ENCODE measurements around the gene RBP2. TPM values are rescaled to one million over a fixed set of nuclear protein-coding genes. Genes with fewer than 3 reads are reported as not detected.

Gene RBP2
- total RNA-seq, 4 donors from 2014 or later: not detected

DNA sequence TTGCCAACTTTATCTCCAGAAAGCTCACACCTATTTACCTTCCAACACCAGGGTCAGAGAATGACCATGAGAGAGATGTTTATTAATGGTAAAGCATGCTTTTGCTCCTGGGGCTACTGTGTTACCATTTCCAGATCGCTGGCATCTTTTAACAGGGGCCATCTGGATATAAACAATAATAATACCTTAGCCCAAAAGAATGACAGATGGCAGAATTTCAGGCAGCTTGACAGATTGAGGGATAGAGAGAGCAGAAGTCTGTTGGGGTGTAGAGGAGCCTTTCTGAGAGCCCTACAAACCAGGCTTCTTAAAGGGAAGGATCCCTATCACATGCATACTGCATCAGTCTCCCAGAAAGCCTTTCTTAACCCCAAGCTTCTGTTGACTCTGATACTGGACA lies 45.5 kb upstream of the RBP2 start:
- 33 to 45% methylated on average over 1 of the region's 1 CpG for WGBS, 2 donors (ENCODE audit: low coverage in 1 of 2)
- no peaks in the 10 kb centered on the region for H3K4me1 ChIP-seq
- no peak for ATAC-seq
- H3K27me3 ChIP-seq: no peaks in the 10 kb centered on the region
- H3K27ac ChIP-seq: no peak overlapping the region
- TF ChIP-seq, protein P1, sequence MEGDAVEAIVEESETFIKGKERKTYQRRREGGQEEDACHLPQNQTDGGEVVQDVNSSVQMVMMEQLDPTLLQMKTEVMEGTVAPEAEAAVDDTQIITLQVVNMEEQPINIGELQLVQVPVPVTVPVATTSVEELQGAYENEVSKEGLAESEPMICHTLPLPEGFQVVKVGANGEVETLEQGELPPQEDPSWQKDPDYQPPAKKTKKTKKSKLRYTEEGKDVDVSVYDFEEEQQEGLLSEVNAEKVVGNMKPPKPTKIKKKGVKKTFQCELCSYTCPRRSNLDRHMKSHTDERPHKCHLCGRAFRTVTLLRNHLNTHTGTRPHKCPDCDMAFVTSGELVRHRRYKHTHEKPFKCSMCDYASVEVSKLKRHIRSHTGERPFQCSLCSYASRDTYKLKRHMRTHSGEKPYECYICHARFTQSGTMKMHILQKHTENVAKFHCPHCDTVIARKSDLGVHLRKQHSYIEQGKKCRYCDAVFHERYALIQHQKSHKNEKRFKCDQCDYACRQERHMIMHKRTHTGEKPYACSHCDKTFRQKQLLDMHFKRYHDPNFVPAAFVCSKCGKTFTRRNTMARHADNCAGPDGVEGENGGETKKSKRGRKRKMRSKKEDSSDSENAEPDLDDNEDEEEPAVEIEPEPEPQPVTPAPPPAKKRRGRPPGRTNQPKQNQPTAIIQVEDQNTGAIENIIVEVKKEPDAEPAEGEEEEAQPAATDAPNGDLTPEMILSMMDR (IDR thresholded peaks at IDR 0.05): no peak
- TF ChIP-seq POLR2AphosphoS5 (IDR thresholded peaks at IDR 0.05): no peak
- no peak for TF ChIP-seq POLR2A (IDR thresholded peaks at IDR 0.05)
- TF ChIP-seq EP300 (IDR thresholded peaks at IDR 0.05): no peak
- no peaks in the 10 kb centered on the region for H3K9me3 ChIP-seq
- H3K36me3 ChIP-seq: peaks cover 0 to 28% of the 10 kb centered on the region in 2 donors
- H3K4me3 ChIP-seq: no peak overlapping the region

- H3K27me3 ChIP-seq: no peaks in the 10 kb centered on the region
- peaks cover 0 to 25% of the 10 kb centered on the region in 2 donors for H3K36me3 ChIP-seq
- TF ChIP-seq, protein P1 (IDR thresholded peaks at IDR 0.05): no peak
- H3K4me3 ChIP-seq: no peak overlapping the region
- no peak for ATAC-seq
- H3K9me3 ChIP-seq: no peaks in the 10 kb centered on the region
- H3K4me1 ChIP-seq: no peaks in the 10 kb centered on the region
- H3K27ac ChIP-seq: no peak overlapping the region
- WGBS, 2 donors (ENCODE audit: low coverage in 1 of 2): 87 to 93% methylated on average over 2 to 3 of the region's 3 CpGs
Measured at GRCh38 chr3:139521144-139521543, 44.8 kb upstream of the RBP2 start.

DNA sequence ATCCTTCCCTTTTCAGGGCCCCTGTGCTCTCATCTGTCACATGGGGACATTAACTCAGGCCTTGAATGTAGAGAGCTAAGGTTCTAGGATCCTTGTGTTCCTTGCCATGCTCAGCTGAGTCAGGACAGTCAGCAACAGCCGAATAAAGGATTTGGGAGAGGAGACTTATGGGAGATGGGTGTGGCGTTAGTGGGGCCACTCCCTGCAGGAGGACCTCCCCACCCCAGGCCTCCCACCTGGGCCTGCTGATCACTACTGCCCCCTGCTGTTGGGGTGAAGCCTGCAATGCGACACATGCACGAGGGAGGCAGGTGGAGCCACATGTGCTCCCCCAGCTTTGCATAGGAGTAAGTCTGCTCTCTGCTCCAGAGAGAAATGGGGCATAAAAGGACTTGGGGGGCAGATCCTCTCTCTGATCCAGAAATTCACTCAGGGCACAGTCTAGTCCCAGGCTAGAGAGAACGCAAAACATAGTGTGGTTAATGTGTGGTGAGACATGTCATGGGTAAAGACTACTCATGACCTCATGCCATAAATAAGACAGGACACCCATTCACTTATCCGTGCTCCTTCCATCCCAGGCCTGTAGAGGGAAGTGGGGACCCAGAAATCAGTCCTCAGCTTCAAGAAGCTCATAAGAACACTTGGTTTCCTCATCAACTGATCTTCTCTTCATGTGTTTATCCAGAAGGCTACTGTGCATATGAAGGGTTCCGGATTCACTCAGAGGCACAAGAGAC lies 43.9 kb upstream of the RBP2 start:
- H3K36me3 ChIP-seq: peaks cover 0 to 19% of the 10 kb centered on the region in 2 donors
- no peak for TF ChIP-seq POLR2AphosphoS5 (IDR thresholded peaks at IDR 0.05)
- TF ChIP-seq POLR2A (IDR thresholded peaks at IDR 0.05): no peak
- TF ChIP-seq, protein P1 (IDR thresholded peaks at IDR 0.05): peak in 3 of 4 experiments; percentile 17 to 33 (median 33)
- no peaks in the 10 kb centered on the region for H3K9me3 ChIP-seq
- peak; percentile 69 for ATAC-seq
- no peak overlapping the region for H3K4me3 ChIP-seq
- no peak overlapping the region for H3K27ac ChIP-seq
- no peaks in the 10 kb centered on the region for H3K27me3 ChIP-seq
- H3K4me1 ChIP-seq: no peaks in the 10 kb centered on the region
- 75 to 88% methylated on average over 3 of the region's 7 CpGs for WGBS, 2 donors (ENCODE audit: low coverage in 1 of 2)

GRCh38 chr3:139518926-139519842 lies 42.9 kb upstream of the RBP2 start:
- Histone ChIP-seq H3K27ac (no peak overlapping the region), H3K27me3 (no peaks in the 10 kb centered on the region), H3K9me3 (no peaks in the 10 kb centered on the region), H3K4me3 (no peak overlapping the region), H3K36me3 (peaks cover 0 to 14% of the 10 kb centered on the region in 2 donors), H3K4me1 (no peaks in the 10 kb centered on the region)
- WGBS, 2 donors (ENCODE audit: low coverage in 1 of 2): 91 to 100% methylated on average over 4 to 6 of the region's 9 CpGs
- no peak for ATAC-seq
- TF ChIP-seq POLR2A (IDR thresholded peaks at IDR 0.05) (no peak), EP300 (IDR thresholded peaks at IDR 0.05) (no peak), POLR2AphosphoS5 (IDR thresholded peaks at IDR 0.05) (no peak)
- TF ChIP-seq, protein P1 (IDR thresholded peaks at IDR 0.05): no peak
